ENCODE measurements around the gene CLK3.

DNA sequence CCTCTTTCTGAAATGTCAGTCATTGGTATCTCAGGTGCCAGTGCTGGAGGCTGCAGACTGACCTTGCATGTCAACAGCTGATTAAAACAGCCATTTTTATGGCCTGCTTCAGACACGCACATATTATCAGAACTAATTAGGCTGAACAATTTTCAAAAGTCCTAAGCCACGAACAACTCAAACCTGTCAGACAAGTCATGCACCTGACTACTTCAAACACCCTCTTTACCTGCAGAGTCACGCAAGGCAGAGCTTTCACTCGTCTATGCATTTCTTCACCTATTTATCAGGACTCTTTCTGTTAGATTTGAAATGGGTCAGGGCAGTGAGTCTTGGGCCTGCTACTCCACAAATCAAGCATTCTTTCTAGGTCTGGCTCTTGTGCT is 26.7 kb downstream of the CLK3 start:
- TF ChIP-seq EZH2phosphoT487 (conservative IDR thresholded peaks at IDR 0.05; ENCODE audit: low read length) = no peak
- TF ChIP-seq, protein P1, sequence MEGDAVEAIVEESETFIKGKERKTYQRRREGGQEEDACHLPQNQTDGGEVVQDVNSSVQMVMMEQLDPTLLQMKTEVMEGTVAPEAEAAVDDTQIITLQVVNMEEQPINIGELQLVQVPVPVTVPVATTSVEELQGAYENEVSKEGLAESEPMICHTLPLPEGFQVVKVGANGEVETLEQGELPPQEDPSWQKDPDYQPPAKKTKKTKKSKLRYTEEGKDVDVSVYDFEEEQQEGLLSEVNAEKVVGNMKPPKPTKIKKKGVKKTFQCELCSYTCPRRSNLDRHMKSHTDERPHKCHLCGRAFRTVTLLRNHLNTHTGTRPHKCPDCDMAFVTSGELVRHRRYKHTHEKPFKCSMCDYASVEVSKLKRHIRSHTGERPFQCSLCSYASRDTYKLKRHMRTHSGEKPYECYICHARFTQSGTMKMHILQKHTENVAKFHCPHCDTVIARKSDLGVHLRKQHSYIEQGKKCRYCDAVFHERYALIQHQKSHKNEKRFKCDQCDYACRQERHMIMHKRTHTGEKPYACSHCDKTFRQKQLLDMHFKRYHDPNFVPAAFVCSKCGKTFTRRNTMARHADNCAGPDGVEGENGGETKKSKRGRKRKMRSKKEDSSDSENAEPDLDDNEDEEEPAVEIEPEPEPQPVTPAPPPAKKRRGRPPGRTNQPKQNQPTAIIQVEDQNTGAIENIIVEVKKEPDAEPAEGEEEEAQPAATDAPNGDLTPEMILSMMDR (IDR thresholded peaks at IDR 0.05; ENCODE audit: insufficient read depth, low read length, poor library complexity, severe bottlenecking) = no peak
